Keratinocyte (primary cell): Measurements from ENCODE around the gene P2RY11.

Source experiments
- EZH2 ChIP-seq: IDR thresholded peaks from one replicate; pipeline ENCODE4 v1.6.1; 2012; ENCODE audit warnings: inconsistent platforms, mild to moderate bottlenecking, low read length, moderate library complexity
- TF ChIP-seq, protein P1 (sequence below), 3 experiments: IDR thresholded peaks in 1 of 3; conservative IDR thresholded peaks in 1 of 3; optimal IDR thresholded peaks in 1 of 3; 2 replicates in 2 of 3; 3 replicates in 1 of 3; pipeline versions ENCODE3 to v1.5.1; 2011; ENCODE audit warnings: low read length in 3 of 3, mild to moderate bottlenecking in 3 of 3, moderate library complexity in 2 of 3, control low read depth in 1 of 3, inconsistent platforms in 1 of 3; ENCODE audit not compliant: insufficient read depth in 2 of 3; ENCODE audit errors: extremely low read depth in 1 of 3

- no peak for TF ChIP-seq EZH2
- TF ChIP-seq, protein P1, sequence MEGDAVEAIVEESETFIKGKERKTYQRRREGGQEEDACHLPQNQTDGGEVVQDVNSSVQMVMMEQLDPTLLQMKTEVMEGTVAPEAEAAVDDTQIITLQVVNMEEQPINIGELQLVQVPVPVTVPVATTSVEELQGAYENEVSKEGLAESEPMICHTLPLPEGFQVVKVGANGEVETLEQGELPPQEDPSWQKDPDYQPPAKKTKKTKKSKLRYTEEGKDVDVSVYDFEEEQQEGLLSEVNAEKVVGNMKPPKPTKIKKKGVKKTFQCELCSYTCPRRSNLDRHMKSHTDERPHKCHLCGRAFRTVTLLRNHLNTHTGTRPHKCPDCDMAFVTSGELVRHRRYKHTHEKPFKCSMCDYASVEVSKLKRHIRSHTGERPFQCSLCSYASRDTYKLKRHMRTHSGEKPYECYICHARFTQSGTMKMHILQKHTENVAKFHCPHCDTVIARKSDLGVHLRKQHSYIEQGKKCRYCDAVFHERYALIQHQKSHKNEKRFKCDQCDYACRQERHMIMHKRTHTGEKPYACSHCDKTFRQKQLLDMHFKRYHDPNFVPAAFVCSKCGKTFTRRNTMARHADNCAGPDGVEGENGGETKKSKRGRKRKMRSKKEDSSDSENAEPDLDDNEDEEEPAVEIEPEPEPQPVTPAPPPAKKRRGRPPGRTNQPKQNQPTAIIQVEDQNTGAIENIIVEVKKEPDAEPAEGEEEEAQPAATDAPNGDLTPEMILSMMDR (optimal IDR thresholded peaks at IDR 0.05 in 1 of 3, IDR thresholded peaks at IDR 0.05 in 1 of 3, conservative IDR thresholded peaks at IDR 0.05 in 1 of 3; ENCODE audit: extremely low read depth in 1 of 3, insufficient read depth in 2 of 3, low read length in 3 of 3), result no peak
Measured at GRCh38 chr19:10118960-10119359, 7.5 kb downstream of the P2RY11 start.
